Stimulated activated CD8-positive, alpha-beta memory T cell treated with anti-CD3 and anti-CD28 coated beads, Interleukin-12 subunit alpha, Interleukin-12 subunit beta, amount 100 ng/mL, for 24 hours (primary cell): ENCODE measurements around the gene C1QTNF3.

Experiments used
- DNase-seq: peaks from one replicate; pipeline ENCODE4 v3.0.0-alpha.2; 2020; ENCODE audit errors: extremely low read depth

Gene C1QTNF3

GRCh38 chr5:33999978-34000377, 43.0 kb downstream of the C1QTNF3 start:
- no peak for DNase-seq

- no peak for DNase-seq
These were observed 45.6 kb downstream of the C1QTNF3 start for GRCh38 chr5:33997331-33997983.

GRCh38 chr5:33995865-33996264, 47.1 kb downstream of the C1QTNF3 start:
- DNase-seq, result no peak

GRCh38 chr5:33994845-33995244, 48.2 kb downstream of the C1QTNF3 start:
- DNase-seq, result no peak

- no peak for DNase-seq
These were observed 50.1 kb downstream of the C1QTNF3 start for GRCh38 chr5:33992864-33993263.

- DNase-seq, result no peak
These were observed 57.6 kb downstream of the C1QTNF3 start for GRCh38 chr5:33985447-33985846.

- DNase-seq, result no peak
These were observed 58.3 kb downstream of the C1QTNF3 start, which contains the start of gene SLC45A2 for GRCh38 chr5:33984671-33985124. TSS of gene SLC45A2 (minus strand) at chr5:33984693. CDS start at chr5:33984583, 110 bp downstream.

- DNase-seq, result no peak
These were observed 58.8 kb downstream of the C1QTNF3 start for GRCh38 chr5:33984178-33984577.

- DNase-seq, result no peak
These were observed 61.4 kb downstream of the C1QTNF3 start for GRCh38 chr5:33981408-33982162.

GRCh38 chr5:33980030-33980429, 63.0 kb downstream of the C1QTNF3 start:
- no peak for DNase-seq

- no peak for DNase-seq
These were observed 64.7 kb downstream of the C1QTNF3 start for GRCh38 chr5:33978306-33978705.

- no peak for DNase-seq
These were observed 66.7 kb downstream of the C1QTNF3 start for GRCh38 chr5:33976307-33976706.

- no peak for DNase-seq
These were observed 67.2 kb downstream of the C1QTNF3 start for GRCh38 chr5:33975852-33976251.

GRCh38 chr5:33973271-33973670, 69.7 kb downstream of the C1QTNF3 start:
- DNase-seq, result no peak

GRCh38 chr5:33969572-33970452, 73.2 kb downstream of the C1QTNF3 start:
- no peak for DNase-seq

- no peak for DNase-seq
These were observed 74.6 kb downstream of the C1QTNF3 start for GRCh38 chr5:33968211-33969005.
